ENCODE measurements around the gene CNTN6. TPM values are rescaled to one million over a fixed set of nuclear protein-coding genes. Genes with fewer than 3 reads are reported as not detected.
A peak's percentile ranks its signal among the peaks of the same experiment; 100 is the strongest.

The CNTN6 gene
- polyA plus RNA-seq, 1 of the 3 experiments (the other 2 are of a cell fraction), result 0.02 TPM

DNA sequence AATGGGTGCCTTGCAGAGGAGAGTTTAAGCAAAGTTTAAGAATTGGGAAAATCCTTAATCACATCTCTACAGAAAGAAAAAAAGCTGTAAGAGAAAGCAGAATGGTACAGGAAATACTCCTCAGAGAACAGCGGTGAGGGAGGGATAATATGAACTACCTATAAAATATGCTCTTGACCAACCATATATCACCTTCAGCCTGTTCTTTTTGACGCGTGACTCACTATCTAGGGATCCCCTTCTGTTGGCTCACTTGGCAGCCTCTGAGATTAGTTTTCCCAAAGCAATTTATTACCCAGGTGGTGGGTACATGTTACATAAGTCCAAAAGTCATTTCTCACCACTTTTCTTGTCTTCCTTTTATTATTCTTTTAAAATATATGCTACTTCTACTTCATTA lies 97.7 kb downstream of the CNTN6 start:
- ChIA-PET POLR2A (no interaction called here), CTCF (interaction anchor here (0.9 kb wide), 1 partner anchor 10 kb away, joined by 3 read pairs; no protein-coding TSS in a partner anchor)
- no peak overlapping the region for H3K4me3 ChIP-seq (ENCODE audit: low read depth in 2 of 2, low read length in 1 of 2)
- no peaks in the 10 kb centered on the region for H3F3A ChIP-seq (replicated peaks; ENCODE audit: insufficient read depth)
- no peak overlapping the region for H3K4me2 ChIP-seq
- DNase-seq, result no peak
- no peak overlapping the region for H3K9ac ChIP-seq
- 34% methylated on average over 3 of the region's 3 CpGs for WGBS (ENCODE audit: low lambda C conversion rate)
- peak; percentile 16; the same call in 1 of the 2 replicates for TF ChIP-seq FOSL2 (IDR thresholded peaks at IDR 0.05; ENCODE audit: borderline replicate concordance, low read depth)
- peak; percentile 63 for TF ChIP-seq PBX3 (IDR thresholded peaks at IDR 0.05)
- no peak for TF ChIP-seq USF2 (IDR thresholded peaks at IDR 0.05; ENCODE audit: borderline replicate concordance, low read depth, low read length)
- TF ChIP-seq POLR2AphosphoS5 (IDR thresholded peaks at IDR 0.05; ENCODE audit: low read depth, low read length), result no peak
- peak; percentile 32; the same call in 1 of the 2 replicates for TF ChIP-seq NFIC (IDR thresholded peaks at IDR 0.05; ENCODE audit: borderline replicate concordance)
- peak overlapping the region in 1 of 2 experiments; percentile 27; a peak in 1 of 4 replicates for H3K27ac ChIP-seq (ENCODE audit: low read depth in 2 of 2, low read length in 1 of 2)
- no peaks in the 10 kb centered on the region for H4K20me1 ChIP-seq (ENCODE audit: insufficient read depth)
- no peaks in the 10 kb centered on the region for H3K27me3 ChIP-seq (ENCODE audit: insufficient read depth)
- no peaks in the 10 kb centered on the region for H3K79me2 ChIP-seq (ENCODE audit: insufficient read depth)
- no peaks in the 10 kb centered on the region for H3K9me3 ChIP-seq
- no peaks in the 10 kb centered on the region for H3K9me2 ChIP-seq
- no peak overlapping the region for H2AFZ ChIP-seq (ENCODE audit: low read depth)
- H3K36me3 ChIP-seq (replicated peaks in 1 of 2; ENCODE audit: control insufficient read depth in 1 of 2, insufficient read depth in 2 of 2, low read length in 1 of 2), result no peaks in the 10 kb centered on the region
- H3K4me1 ChIP-seq (ENCODE audit: control insufficient read depth in 1 of 2, insufficient read depth in 2 of 2, low read depth in 1 of 2, low read length in 1 of 2), result no peaks in the 10 kb centered on the region

- H3K4me3 ChIP-seq (ENCODE audit: low read depth in 2 of 2, low read length in 1 of 2), result no peak overlapping the region
- 14% methylated on average over 1 of the region's 1 CpG for WGBS (ENCODE audit: low lambda C conversion rate)
- ChIA-PET CTCF (interaction anchor here (0.9 kb wide), 1 partner anchor 9 kb away, joined by 3 read pairs; no protein-coding TSS in a partner anchor), POLR2A (no interaction called here)
- H3K9me2 ChIP-seq, result no peaks in the 10 kb centered on the region
- no peaks in the 10 kb centered on the region for H4K20me1 ChIP-seq (ENCODE audit: insufficient read depth)
- no peaks in the 10 kb centered on the region for H3K36me3 ChIP-seq (replicated peaks in 1 of 2; ENCODE audit: control insufficient read depth in 1 of 2, insufficient read depth in 2 of 2, low read length in 1 of 2)
- no peak overlapping the region for H3K4me2 ChIP-seq
- no peaks in the 10 kb centered on the region for H3F3A ChIP-seq (replicated peaks; ENCODE audit: insufficient read depth)
- no peaks in the 10 kb centered on the region for H3K9me3 ChIP-seq
- DNase-seq, result no peak
- no peaks in the 10 kb centered on the region; a peak in 1 of 4 replicates for H3K4me1 ChIP-seq (ENCODE audit: control insufficient read depth in 1 of 2, insufficient read depth in 2 of 2, low read depth in 1 of 2, low read length in 1 of 2)
- no peaks in the 10 kb centered on the region for H3K79me2 ChIP-seq (ENCODE audit: insufficient read depth)
- TF ChIP-seq REST (IDR thresholded peaks at IDR 0.05; ENCODE audit: low read depth, low read length) (no peak), NRF1 (IDR thresholded peaks at IDR 0.05; ENCODE audit: low read depth, low read length) (no peak), USF2 (IDR thresholded peaks at IDR 0.05; ENCODE audit: borderline replicate concordance, low read depth, low read length) (no peak)
- H3K27ac ChIP-seq (ENCODE audit: low read depth in 2 of 2, low read length in 1 of 2), result peak overlapping the region in 1 of 2 experiments; percentile 27; a peak in 1 of 4 replicates
- H3K9ac ChIP-seq, result no peak overlapping the region
- no peak overlapping the region for H2AFZ ChIP-seq (ENCODE audit: low read depth)
- no peaks in the 10 kb centered on the region for H3K27me3 ChIP-seq (ENCODE audit: insufficient read depth)
These were observed 98.2 kb downstream of the CNTN6 start for GRCh38 chr3:1191026-1191425.
